ENCODE measurements around the gene RAP1GAP. TPM values are rescaled to one million over a fixed set of nuclear protein-coding genes. Genes with fewer than 3 reads are reported as not detected.

Gene RAP1GAP
- polyA plus RNA-seq, 4 donors = 15.9 to 81.8 (median 19.4) TPM

DNA sequence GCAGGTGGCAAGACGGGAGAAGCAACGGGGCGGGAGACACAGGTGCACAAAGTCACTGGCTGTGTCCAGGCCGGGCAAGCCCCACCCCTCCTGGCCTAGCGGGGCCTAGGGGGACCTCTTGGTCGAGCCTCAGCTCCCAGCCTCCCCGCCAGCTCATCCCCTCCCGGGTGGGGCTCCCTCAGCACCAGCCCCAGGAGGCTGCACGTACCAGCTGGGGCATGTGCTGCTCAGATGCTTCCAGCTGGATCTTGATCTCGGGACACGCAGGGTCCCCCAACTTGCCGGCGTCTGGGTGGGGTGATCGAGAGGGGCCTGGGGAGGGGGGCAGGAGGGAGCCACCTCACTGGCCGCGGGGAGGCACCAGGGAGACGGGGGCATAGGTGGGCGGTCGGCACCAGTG lies 71.4 kb downstream of the RAP1GAP start:
- peaks cover 0 to 83% (median 0%) of the 10 kb centered on the region in 3 donors for H3K36me3 ChIP-seq (ENCODE audit: control insufficient read depth in 3 of 3, insufficient read depth in 2 of 3, low read depth in 1 of 3, low read length in 3 of 3)
- H3K4me1 ChIP-seq (ENCODE audit: control insufficient read depth in 3 of 3, insufficient read depth in 2 of 3, low read depth in 1 of 3, low read length in 2 of 3) = no peaks in the 10 kb centered on the region
- H3K27me3 ChIP-seq (ENCODE audit: control insufficient read depth in 3 of 3, insufficient read depth in 3 of 3, low read length in 3 of 3) = no peaks in the 10 kb centered on the region
- FAIRE-seq (no peak), DNase-seq (no peak)
- WGBS, 3 donors = 61 to 81% (median 76%) methylated on average over 14 to 19 of the region's 19 CpGs
- no peak overlapping the region for H3K27ac ChIP-seq (ENCODE audit: low read depth in 1 of 3, low read length in 2 of 3)
- H3K4me3 ChIP-seq (ENCODE audit: low read depth in 1 of 3, low read length in 3 of 3) = no peak overlapping the region
- H3K9me3 ChIP-seq (ENCODE audit: control insufficient read depth in 2 of 2, insufficient read depth in 1 of 2, low read depth in 1 of 2, low read length in 1 of 2) = no peaks in the 10 kb centered on the region

DNA sequence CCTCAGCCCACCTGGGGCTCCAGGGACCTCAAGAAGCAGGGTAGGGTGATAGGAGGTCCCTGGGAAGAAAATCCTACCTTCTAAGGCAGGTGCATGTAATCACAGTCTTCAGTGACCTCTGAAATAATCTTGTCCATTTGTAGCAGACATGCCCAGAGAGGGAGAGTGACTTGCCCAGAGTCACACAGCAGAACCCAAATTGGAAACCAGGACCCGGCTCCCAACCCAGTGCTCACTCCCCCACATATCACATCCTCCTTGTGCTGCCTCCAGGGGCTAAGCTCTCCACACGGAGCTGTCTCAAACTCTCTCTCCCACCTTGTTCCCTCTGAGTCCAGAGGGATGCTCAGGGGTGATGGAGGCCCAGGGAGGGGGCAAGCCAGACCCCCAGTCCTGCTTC lies 72.5 kb downstream of the RAP1GAP start:
- H3K4me1 ChIP-seq (ENCODE audit: control insufficient read depth in 3 of 3, insufficient read depth in 2 of 3, low read depth in 1 of 3, low read length in 2 of 3) = no peaks in the 10 kb centered on the region
- H3K4me3 ChIP-seq (ENCODE audit: low read depth in 1 of 3, low read length in 3 of 3) = no peak overlapping the region
- 83 to 94% (median 88%) methylated on average over 2 of the region's 2 CpGs for WGBS, 3 donors
- peaks cover 0 to 71% (median 0%) of the 10 kb centered on the region in 3 donors for H3K36me3 ChIP-seq (ENCODE audit: control insufficient read depth in 3 of 3, insufficient read depth in 2 of 3, low read depth in 1 of 3, low read length in 3 of 3)
- FAIRE-seq = no peak
- no peak overlapping the region for H3K27ac ChIP-seq (ENCODE audit: low read depth in 1 of 3, low read length in 2 of 3)
- H3K9me3 ChIP-seq (ENCODE audit: control insufficient read depth in 2 of 2, insufficient read depth in 1 of 2, low read depth in 1 of 2, low read length in 1 of 2) = no peaks in the 10 kb centered on the region
- H3K27me3 ChIP-seq (ENCODE audit: control insufficient read depth in 3 of 3, insufficient read depth in 3 of 3, low read length in 3 of 3) = no peaks in the 10 kb centered on the region
- DNase-seq = no peak

DNA sequence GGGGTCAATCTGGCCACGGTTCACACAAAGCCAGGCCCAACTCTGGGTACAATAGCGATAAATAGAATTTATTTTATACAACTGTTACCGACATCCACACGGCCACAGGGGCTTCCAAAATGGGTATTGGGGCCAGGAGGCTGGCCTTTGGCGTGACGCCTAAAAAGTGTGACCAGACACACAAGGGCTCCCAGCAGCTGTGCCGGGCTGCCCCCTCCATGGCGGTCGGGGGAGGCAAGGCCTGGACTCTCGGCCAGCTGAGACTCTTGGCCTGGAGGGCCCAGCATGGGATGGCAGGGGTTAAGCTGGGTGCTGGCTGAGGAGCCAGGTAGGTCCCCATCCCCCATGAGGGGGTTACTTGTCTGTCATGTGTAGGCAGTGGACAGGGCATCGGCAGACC lies 73.0 kb downstream of the RAP1GAP start:
- no peak for DNase-seq
- Histone ChIP-seq H3K27ac (ENCODE audit: low read depth in 1 of 3, low read length in 2 of 3) (no peak overlapping the region), H3K9me3 (ENCODE audit: control insufficient read depth in 2 of 2, insufficient read depth in 1 of 2, low read depth in 1 of 2, low read length in 1 of 2) (no peaks in the 10 kb centered on the region), H3K36me3 (ENCODE audit: control insufficient read depth in 3 of 3, insufficient read depth in 2 of 3, low read depth in 1 of 3, low read length in 3 of 3) (peaks cover 0 to 67% (median 0%) of the 10 kb centered on the region in 3 donors), H3K27me3 (ENCODE audit: control insufficient read depth in 3 of 3, insufficient read depth in 3 of 3, low read length in 3 of 3) (no peaks in the 10 kb centered on the region), H3K4me1 (ENCODE audit: control insufficient read depth in 3 of 3, insufficient read depth in 2 of 3, low read depth in 1 of 3, low read length in 2 of 3) (no peaks in the 10 kb centered on the region), H3K4me3 (ENCODE audit: low read depth in 1 of 3, low read length in 3 of 3) (no peak overlapping the region)
- WGBS, 3 donors = 83 to 89% (median 85%) methylated on average over 11 of the region's 11 CpGs
- no peak for FAIRE-seq

GRCh38 chr1:21594935-21595897 lies 73.9 kb downstream of the RAP1GAP start:
- H3K4me1 ChIP-seq (ENCODE audit: control insufficient read depth in 3 of 3, insufficient read depth in 2 of 3, low read depth in 1 of 3, low read length in 2 of 3) = peaks cover 0 to 5% (median 0%) of the 10 kb centered on the region in 3 donors
- FAIRE-seq (no peak), DNase-seq (peak; percentile 34 to 47)
- no peaks in the 10 kb centered on the region for H3K9me3 ChIP-seq (ENCODE audit: control insufficient read depth in 2 of 2, insufficient read depth in 1 of 2, low read depth in 1 of 2, low read length in 1 of 2)
- no peak overlapping the region for H3K4me3 ChIP-seq (ENCODE audit: low read depth in 1 of 3, low read length in 3 of 3)
- peaks cover 0 to 61% (median 0%) of the 10 kb centered on the region in 3 donors for H3K36me3 ChIP-seq (ENCODE audit: control insufficient read depth in 3 of 3, insufficient read depth in 2 of 3, low read depth in 1 of 3, low read length in 3 of 3)
- WGBS, 3 donors = 61 to 66% (median 62%) methylated on average over 25 to 26 of the region's 26 CpGs
- H3K27me3 ChIP-seq (ENCODE audit: control insufficient read depth in 3 of 3, insufficient read depth in 3 of 3, low read length in 3 of 3) = no peaks in the 10 kb centered on the region
- H3K27ac ChIP-seq (ENCODE audit: low read depth in 1 of 3, low read length in 2 of 3) = no peak overlapping the region

GRCh38 chr1:21594501-21594900 lies 74.7 kb downstream of the RAP1GAP start:
- FAIRE-seq (no peak), DNase-seq (no peak)
- WGBS, 3 donors = 62 to 69% (median 62%) methylated on average over 9 to 11 of the region's 11 CpGs
- no peaks in the 10 kb centered on the region for H3K27me3 ChIP-seq (ENCODE audit: control insufficient read depth in 3 of 3, insufficient read depth in 3 of 3, low read length in 3 of 3)
- no peaks in the 10 kb centered on the region for H3K9me3 ChIP-seq (ENCODE audit: control insufficient read depth in 2 of 2, insufficient read depth in 1 of 2, low read depth in 1 of 2, low read length in 1 of 2)
- no peak overlapping the region for H3K4me3 ChIP-seq (ENCODE audit: low read depth in 1 of 3, low read length in 3 of 3)
- peaks cover 0 to 5% (median 0%) of the 10 kb centered on the region in 3 donors for H3K4me1 ChIP-seq (ENCODE audit: control insufficient read depth in 3 of 3, insufficient read depth in 2 of 3, low read depth in 1 of 3, low read length in 2 of 3)
- peaks cover 0 to 53% (median 0%) of the 10 kb centered on the region in 3 donors for H3K36me3 ChIP-seq (ENCODE audit: control insufficient read depth in 3 of 3, insufficient read depth in 2 of 3, low read depth in 1 of 3, low read length in 3 of 3)
- no peak overlapping the region for H3K27ac ChIP-seq (ENCODE audit: low read depth in 1 of 3, low read length in 2 of 3)

- Histone ChIP-seq H3K27me3 (ENCODE audit: control insufficient read depth in 3 of 3, insufficient read depth in 3 of 3, low read length in 3 of 3) (no peaks in the 10 kb centered on the region), H3K9me3 (ENCODE audit: control insufficient read depth in 2 of 2, insufficient read depth in 1 of 2, low read depth in 1 of 2, low read length in 1 of 2) (no peaks in the 10 kb centered on the region), H3K36me3 (ENCODE audit: control insufficient read depth in 3 of 3, insufficient read depth in 2 of 3, low read depth in 1 of 3, low read length in 3 of 3) (peaks cover 0 to 41% (median 0%) of the 10 kb centered on the region in 3 donors), H3K4me1 (ENCODE audit: control insufficient read depth in 3 of 3, insufficient read depth in 2 of 3, low read depth in 1 of 3, low read length in 2 of 3) (peaks cover 0 to 5% (median 0%) of the 10 kb centered on the region in 3 donors), H3K4me3 (ENCODE audit: low read depth in 1 of 3, low read length in 3 of 3) (no peak overlapping the region), H3K27ac (ENCODE audit: low read depth in 1 of 3, low read length in 2 of 3) (no peak overlapping the region)
- DNase-seq (no peak), FAIRE-seq (no peak)
- WGBS, 3 donors = 73 to 86% (median 79%) methylated on average over 8 of the region's 8 CpGs
These were observed 75.9 kb downstream of the RAP1GAP start for GRCh38 chr1:21593231-21593630.

DNA sequence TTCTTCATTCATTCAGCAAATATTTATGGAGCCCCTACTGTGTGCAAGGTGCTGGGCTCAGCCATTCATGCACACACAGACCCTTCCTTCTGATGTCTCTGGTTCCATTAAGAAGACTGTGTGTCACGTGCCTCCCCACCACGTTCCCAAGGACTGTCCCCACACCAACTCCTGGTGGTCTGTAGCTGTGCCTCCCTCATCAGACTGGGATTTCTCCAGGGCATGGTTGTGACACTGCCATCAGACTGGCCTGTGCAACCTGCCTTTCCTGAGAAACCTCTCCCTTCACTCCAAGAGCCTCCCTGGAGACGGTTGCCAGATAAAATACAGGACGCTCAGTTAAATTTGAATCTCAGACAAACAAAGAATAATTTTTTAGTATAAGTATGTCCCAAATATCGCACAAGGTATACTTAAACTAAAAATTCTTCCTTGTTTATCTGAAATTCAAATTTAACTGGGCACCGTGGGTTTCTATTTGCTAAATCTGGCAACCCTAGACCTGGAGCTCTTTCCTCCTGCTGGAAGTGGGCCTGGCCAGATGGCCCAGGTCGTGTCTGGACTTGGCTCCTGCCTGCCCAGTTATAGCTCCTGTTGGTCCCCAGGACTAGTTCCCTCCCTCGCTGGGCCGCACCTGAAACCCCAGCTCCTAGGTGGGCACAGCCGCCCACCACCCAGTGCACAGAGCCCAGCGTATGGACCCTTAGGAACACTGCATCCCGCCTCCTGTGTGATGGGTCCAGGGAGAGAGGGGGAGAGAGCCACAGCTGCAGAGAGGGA lies 76.9 kb downstream of the RAP1GAP start:
- Histone ChIP-seq H3K4me3 (ENCODE audit: low read depth in 1 of 3, low read length in 3 of 3) (no peak overlapping the region), H3K27ac (ENCODE audit: low read depth in 1 of 3, low read length in 2 of 3) (no peak overlapping the region), H3K9me3 (ENCODE audit: control insufficient read depth in 2 of 2, insufficient read depth in 1 of 2, low read depth in 1 of 2, low read length in 1 of 2) (no peaks in the 10 kb centered on the region), H3K36me3 (ENCODE audit: control insufficient read depth in 3 of 3, insufficient read depth in 2 of 3, low read depth in 1 of 3, low read length in 3 of 3) (peaks cover 0 to 31% (median 0%) of the 10 kb centered on the region in 3 donors), H3K27me3 (ENCODE audit: control insufficient read depth in 3 of 3, insufficient read depth in 3 of 3, low read length in 3 of 3) (no peaks in the 10 kb centered on the region), H3K4me1 (ENCODE audit: control insufficient read depth in 3 of 3, insufficient read depth in 2 of 3, low read depth in 1 of 3, low read length in 2 of 3) (peaks cover 0 to 6% (median 0%) of the 10 kb centered on the region in 3 donors)
- 72 to 84% (median 74%) methylated on average over 12 of the region's 12 CpGs for WGBS, 3 donors
- no peak for DNase-seq
- no peak for FAIRE-seq

DNA sequence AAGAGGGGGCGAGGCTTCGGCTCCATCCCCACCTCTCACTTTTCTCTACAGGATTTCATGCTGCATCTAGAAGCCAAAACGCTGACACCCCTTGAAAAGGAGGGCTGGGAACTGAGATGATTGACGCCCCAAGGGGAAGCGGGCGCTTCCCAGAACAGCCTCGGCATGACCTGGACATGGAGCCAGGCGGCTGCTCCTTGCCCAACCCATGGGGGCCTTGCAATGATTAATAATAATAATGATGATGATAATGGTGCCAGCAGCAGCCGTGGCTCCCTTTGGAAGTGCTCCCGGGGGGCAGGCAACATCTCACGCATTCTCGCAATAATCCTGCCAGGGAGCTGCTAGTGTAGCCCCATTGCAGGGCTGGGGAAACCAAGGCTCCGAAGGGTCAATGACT lies 78.2 kb downstream of the RAP1GAP start:
- no peaks in the 10 kb centered on the region for H3K9me3 ChIP-seq (ENCODE audit: control insufficient read depth in 2 of 2, insufficient read depth in 1 of 2, low read depth in 1 of 2, low read length in 1 of 2)
- H3K27me3 ChIP-seq (ENCODE audit: control insufficient read depth in 3 of 3, insufficient read depth in 3 of 3, low read length in 3 of 3) = no peaks in the 10 kb centered on the region
- peaks cover 0 to 18% (median 0%) of the 10 kb centered on the region in 3 donors for H3K36me3 ChIP-seq (ENCODE audit: control insufficient read depth in 3 of 3, insufficient read depth in 2 of 3, low read depth in 1 of 3, low read length in 3 of 3)
- peaks cover 0 to 19% (median 0%) of the 10 kb centered on the region in 3 donors for H3K4me1 ChIP-seq (ENCODE audit: control insufficient read depth in 3 of 3, insufficient read depth in 2 of 3, low read depth in 1 of 3, low read length in 2 of 3)
- no peak for FAIRE-seq
- WGBS, 3 donors = 57 to 63% (median 61%) methylated on average over 13 of the region's 13 CpGs
- H3K27ac ChIP-seq (ENCODE audit: low read depth in 1 of 3, low read length in 2 of 3) = no peak overlapping the region
- no peak for DNase-seq
- no peak overlapping the region for H3K4me3 ChIP-seq (ENCODE audit: low read depth in 1 of 3, low read length in 3 of 3)

All from small intestine (tissue), 7 donors.